HUES48 (cell line): Measurements from ENCODE around the gene BDH1.

Experiments
- H3K27ac ChIP-seq: one replicate; pipeline ENCODE4 v1.7.0; 2013; ENCODE audit warnings: low read depth, low read length, inconsistent platforms
- H3K27me3 ChIP-seq: 2 replicates; pipeline ENCODE4 v1.6.1; 2013; ENCODE audit warnings: mild to moderate bottlenecking, low read length; ENCODE audit not compliant: control insufficient read depth, insufficient read depth
- H3K36me3 ChIP-seq: 2 replicates; pipeline ENCODE4 v1.6.1; 2013; ENCODE audit warnings: low read length; ENCODE audit not compliant: control insufficient read depth, insufficient read depth
- H3K4me1 ChIP-seq: 2 replicates; pipeline ENCODE4 v1.6.1; 2013; ENCODE audit warnings: mild to moderate bottlenecking, low read length; ENCODE audit not compliant: control insufficient read depth, insufficient read depth
- H3K4me3 ChIP-seq: 2 replicates; pipeline ENCODE4 v1.5.1; 2013; ENCODE audit warnings: mild to moderate bottlenecking, low read depth, low read length
- H3K9ac ChIP-seq: 2 replicates; pipeline ENCODE4 v1.6.1; 2013; ENCODE audit warnings: mild to moderate bottlenecking, low read depth, low read length, moderate library complexity
- H3K9me3 ChIP-seq: 2 replicates; pipeline ENCODE4 v1.6.1; 2013; ENCODE audit warnings: low read length; ENCODE audit not compliant: control insufficient read depth, insufficient read depth

Gene BDH1

GRCh38 chr3:197501879-197502620, 53.7 kb downstream of the BDH1 start:
- no peak overlapping the region for H3K9ac ChIP-seq
- H3K9me3 ChIP-seq: no peaks in the 10 kb centered on the region
- H3K27me3 ChIP-seq: no peaks in the 10 kb centered on the region
- H3K36me3 ChIP-seq: no peaks in the 10 kb centered on the region
- no peaks in the 10 kb centered on the region for H3K4me1 ChIP-seq
- H3K27ac ChIP-seq: no peak overlapping the region
- no peak overlapping the region for H3K4me3 ChIP-seq

GRCh38 chr3:197501496-197501878, 54.3 kb downstream of the BDH1 start:
- Histone ChIP-seq H3K36me3 (no peaks in the 10 kb centered on the region), H3K4me3 (no peak overlapping the region), H3K9me3 (no peaks in the 10 kb centered on the region), H3K27ac (no peak overlapping the region), H3K4me1 (no peaks in the 10 kb centered on the region), H3K27me3 (no peaks in the 10 kb centered on the region), H3K9ac (no peak overlapping the region)

- H3K9me3 ChIP-seq: no peaks in the 10 kb centered on the region
- no peak overlapping the region for H3K27ac ChIP-seq
- no peak overlapping the region for H3K4me3 ChIP-seq
- H3K36me3 ChIP-seq: no peaks in the 10 kb centered on the region
- H3K27me3 ChIP-seq: no peaks in the 10 kb centered on the region
- no peak overlapping the region for H3K9ac ChIP-seq
- H3K4me1 ChIP-seq: no peaks in the 10 kb centered on the region
Measured at GRCh38 chr3:197500812-197501211, 55.0 kb downstream of the BDH1 start.

DNA sequence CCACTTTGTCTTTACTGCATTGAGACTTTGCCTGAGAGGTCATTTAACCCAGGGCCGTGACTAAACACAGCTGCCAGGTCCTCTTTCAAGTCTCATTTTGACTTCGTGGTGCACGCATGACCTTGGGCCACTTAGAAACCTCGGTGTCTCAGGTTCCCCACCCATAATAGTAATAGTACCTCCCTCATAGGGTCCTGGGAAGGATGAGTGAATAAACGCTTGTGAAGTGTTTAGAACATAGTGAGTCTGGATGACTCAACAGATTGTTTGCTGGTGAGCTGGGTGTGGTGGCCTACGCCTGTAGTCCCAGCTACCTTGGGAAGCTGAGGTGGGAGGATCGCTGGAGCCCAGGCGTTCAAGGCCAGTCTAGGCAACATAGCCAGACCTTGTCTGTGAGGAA, 56.3 kb downstream of the BDH1 start:
- H3K4me1 ChIP-seq: no peaks in the 10 kb centered on the region
- no peaks in the 10 kb centered on the region for H3K9me3 ChIP-seq
- H3K27ac ChIP-seq: no peak overlapping the region
- no peak overlapping the region for H3K9ac ChIP-seq
- H3K36me3 ChIP-seq: no peaks in the 10 kb centered on the region
- no peak overlapping the region for H3K4me3 ChIP-seq
- no peaks in the 10 kb centered on the region for H3K27me3 ChIP-seq

- H3K27ac ChIP-seq: no peak overlapping the region
- no peak overlapping the region for H3K9ac ChIP-seq
- no peak overlapping the region for H3K4me3 ChIP-seq
- no peaks in the 10 kb centered on the region for H3K9me3 ChIP-seq
- no peaks in the 10 kb centered on the region for H3K36me3 ChIP-seq
- H3K27me3 ChIP-seq: no peaks in the 10 kb centered on the region
- no peaks in the 10 kb centered on the region for H3K4me1 ChIP-seq
Measured at GRCh38 chr3:197498499-197499241, 57.1 kb downstream of the BDH1 start.

- Histone ChIP-seq H3K9me3 (no peaks in the 10 kb centered on the region), H3K36me3 (no peaks in the 10 kb centered on the region), H3K27me3 (no peaks in the 10 kb centered on the region), H3K27ac (no peak overlapping the region), H3K9ac (no peak overlapping the region), H3K4me3 (no peak overlapping the region), H3K4me1 (no peaks in the 10 kb centered on the region)
Measured at GRCh38 chr3:197496746-197497125, 59.0 kb downstream of the BDH1 start.

DNA sequence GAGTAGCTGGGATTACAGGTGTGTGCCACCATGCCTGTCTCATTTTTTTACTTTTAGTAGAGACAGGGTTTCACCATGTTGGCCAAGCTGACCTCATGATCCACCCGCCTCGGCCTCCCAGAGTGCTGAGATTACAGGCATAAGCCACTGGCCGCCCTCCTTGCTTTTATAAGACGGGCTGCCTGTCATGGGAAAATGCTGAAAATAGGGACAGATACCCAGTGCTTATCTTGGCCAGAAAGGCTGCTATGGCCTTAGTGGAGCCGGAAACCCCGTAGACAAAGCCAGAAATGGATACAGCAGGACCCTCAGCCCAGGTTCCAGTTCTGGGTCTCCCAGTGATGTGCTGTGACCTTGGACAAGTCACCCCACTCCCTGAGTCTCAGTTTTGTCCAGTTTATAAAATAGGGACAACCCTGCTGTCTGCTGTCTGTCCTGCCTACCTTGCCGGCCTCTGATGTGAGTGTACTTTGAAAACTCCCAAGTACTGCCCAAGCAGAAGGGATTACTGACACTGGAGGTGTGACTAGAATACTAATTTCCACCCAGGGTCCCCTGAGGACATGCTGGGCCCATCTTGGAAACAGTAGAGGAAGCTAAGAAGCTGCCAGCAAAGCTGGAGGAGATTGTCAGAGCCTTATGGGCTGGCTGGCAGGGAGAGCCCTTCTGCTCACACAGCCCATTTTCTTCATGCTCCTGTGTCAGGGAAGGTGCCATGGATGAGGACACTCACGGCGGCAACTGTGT, 59.6 kb downstream of the BDH1 start:
- H3K4me3 ChIP-seq: no peak overlapping the region
- H3K9ac ChIP-seq: no peak overlapping the region

GRCh38 chr3:197495499-197495898, 60.3 kb downstream of the BDH1 start:
- H3K4me3 ChIP-seq: no peak overlapping the region
- no peaks in the 10 kb centered on the region for H3K27me3 ChIP-seq
- no peaks in the 10 kb centered on the region for H3K9me3 ChIP-seq
- H3K27ac ChIP-seq: no peak overlapping the region
- no peak overlapping the region for H3K9ac ChIP-seq
- H3K4me1 ChIP-seq: no peaks in the 10 kb centered on the region
- H3K36me3 ChIP-seq: no peaks in the 10 kb centered on the region

More for the DNA sequence above, 59.6 kb downstream of the BDH1 start:
- no peaks in the 10 kb centered on the region for H3K9me3 ChIP-seq
- H3K36me3 ChIP-seq: no peaks in the 10 kb centered on the region
- H3K27me3 ChIP-seq: no peaks in the 10 kb centered on the region
- no peaks in the 10 kb centered on the region for H3K4me1 ChIP-seq
- no peak overlapping the region for H3K27ac ChIP-seq

DNA sequence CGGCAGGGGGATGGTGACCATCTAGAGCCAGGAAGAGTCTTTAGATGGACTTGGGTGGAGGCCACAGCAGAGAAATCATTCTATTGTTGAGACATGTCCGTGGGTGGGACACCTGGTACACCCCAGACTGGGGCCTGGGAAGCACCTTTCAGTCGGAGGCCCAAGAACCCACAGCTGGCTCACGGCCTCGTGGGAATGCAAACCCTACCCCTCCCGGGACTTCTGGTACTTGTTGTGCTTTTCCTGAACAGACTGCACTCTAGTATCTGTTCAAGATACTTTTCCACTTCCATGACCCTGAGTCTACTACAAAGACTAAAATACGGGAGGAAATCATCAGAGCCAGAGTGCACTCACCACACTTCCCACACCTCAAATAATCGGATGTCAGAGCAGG, 60.7 kb downstream of the BDH1 start:
- no peak overlapping the region for H3K4me3 ChIP-seq
- H3K9me3 ChIP-seq: no peaks in the 10 kb centered on the region
- H3K27me3 ChIP-seq: no peaks in the 10 kb centered on the region
- H3K9ac ChIP-seq: no peak overlapping the region
- no peaks in the 10 kb centered on the region for H3K36me3 ChIP-seq
- no peak overlapping the region for H3K27ac ChIP-seq
- H3K4me1 ChIP-seq: no peaks in the 10 kb centered on the region

DNA sequence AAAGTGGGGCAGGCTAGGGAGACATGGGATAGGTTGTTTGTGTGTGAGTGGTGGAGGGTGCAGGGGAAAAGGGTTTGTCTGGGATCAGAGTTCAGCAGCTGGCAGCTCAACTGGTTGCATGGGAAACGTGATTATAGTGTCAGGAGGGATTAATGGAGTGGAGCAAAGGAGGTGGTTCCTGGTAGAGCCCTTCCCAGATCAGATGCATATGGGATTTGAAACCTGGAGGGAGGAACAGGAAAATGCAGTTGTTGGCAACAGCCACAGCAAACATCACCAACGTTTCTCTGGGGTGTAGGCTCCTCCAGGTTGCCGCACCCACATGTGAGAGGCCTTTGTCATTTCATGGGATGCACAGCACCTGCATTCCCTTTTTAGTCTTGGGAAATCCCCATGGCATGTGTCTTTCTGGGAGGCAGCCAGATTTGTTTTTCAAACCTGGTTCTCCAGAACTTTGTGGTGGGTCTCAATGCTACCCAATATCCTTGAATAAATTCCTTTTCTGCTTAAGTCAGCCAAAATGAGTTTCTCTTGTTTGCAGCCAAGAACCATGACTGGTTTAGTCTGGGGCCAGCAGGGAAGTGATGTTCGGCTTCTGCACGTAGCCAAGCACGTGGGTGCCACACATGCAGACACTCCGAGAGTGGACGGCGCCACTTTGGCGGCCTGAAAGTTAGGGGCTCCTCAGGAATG, 61.3 kb downstream of the BDH1 start:
- no peak overlapping the region for H3K9ac ChIP-seq
- no peaks in the 10 kb centered on the region for H3K27me3 ChIP-seq
- H3K36me3 ChIP-seq: no peaks in the 10 kb centered on the region
- H3K4me3 ChIP-seq: no peak overlapping the region
- H3K9me3 ChIP-seq: no peaks in the 10 kb centered on the region
- no peak overlapping the region for H3K27ac ChIP-seq
- H3K4me1 ChIP-seq: no peaks in the 10 kb centered on the region
